Nephron progenitor cell (in vitro differentiated cells): Measurements from ENCODE around the gene HOXD3.

Source experiments
- DNase-seq: peaks from one replicate; pipeline ENCODE4 v3.0.0; 2021
- H3K27ac Mint-ChIP-seq: 2 replicates; pipeline ENCODE4 v1.8.0; 2021; ENCODE audit warnings: mild to moderate bottlenecking, moderate library complexity, mixed read lengths
- H3K27me3 Mint-ChIP-seq: 2 replicates; pipeline ENCODE4 v1.8.0; 2021; ENCODE audit warnings: mild to moderate bottlenecking, low read depth, mixed read lengths; ENCODE audit not compliant: poor library complexity
- H3K36me3 Mint-ChIP-seq: 2 replicates; pipeline ENCODE4 v1.8.0; 2021; ENCODE audit warnings: low read depth, mixed read lengths
- H3K4me1 Mint-ChIP-seq: 2 replicates; pipeline ENCODE4 v1.8.0; 2021; ENCODE audit warnings: mixed read lengths
- H3K4me3 Mint-ChIP-seq: 2 replicates; pipeline ENCODE4 v1.8.0; 2021; ENCODE audit warnings: mild to moderate bottlenecking, moderate library complexity, mixed read lengths
- H3K9me3 Mint-ChIP-seq: 2 replicates; pipeline ENCODE4 v1.8.0; 2021; ENCODE audit warnings: mild to moderate bottlenecking, moderate library complexity, mixed read lengths
- CTCF ChIP-seq: fragments of 200-600 bp; sonication (generic); IDR thresholded peaks from 2 replicates; pipeline ENCODE4 v1.5.0; 2021; ENCODE audit warnings: antibody characterized with exemption

HOXD3 gene

DNA sequence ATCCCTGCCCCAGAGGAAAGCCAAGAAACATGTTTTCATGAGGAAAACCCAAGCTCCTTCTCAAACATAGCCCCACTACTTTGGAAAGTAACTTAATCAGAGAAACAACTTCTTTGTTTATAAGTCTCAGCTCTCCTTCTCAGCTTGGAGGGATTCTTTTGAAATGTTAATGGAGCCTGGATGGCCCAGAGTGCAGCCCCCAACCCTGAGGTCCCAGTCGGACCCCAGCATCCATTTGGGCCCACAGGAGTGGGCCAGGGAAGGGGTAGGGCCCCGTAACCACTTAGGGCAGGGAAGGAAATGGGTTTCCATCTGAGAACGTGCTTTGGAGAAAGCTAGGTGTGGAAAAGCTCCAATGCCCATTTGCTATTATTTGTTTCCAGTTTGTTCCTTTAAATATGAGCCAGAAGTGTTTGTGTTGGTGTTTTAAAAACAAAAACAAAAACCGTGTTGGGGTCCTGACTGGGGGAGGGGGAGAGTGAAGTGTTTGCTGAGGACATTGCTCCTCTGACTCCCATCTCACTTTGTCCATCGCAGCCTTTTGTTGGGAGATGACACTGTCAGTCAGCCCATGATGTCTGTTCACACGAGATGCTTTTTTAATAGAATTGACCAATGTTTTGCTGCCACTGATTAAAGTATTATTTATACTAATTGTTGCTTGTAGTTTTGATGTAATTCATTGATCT is 1.6 kb upstream of the HOXD3 start:
- no peaks in the 10 kb centered on the region for H3K27me3 Mint-ChIP-seq
- H3K27ac Mint-ChIP-seq, result peak overlapping the region; percentile 99
- peak overlapping the region; percentile 88 for H3K4me3 Mint-ChIP-seq
- TF ChIP-seq CTCF, result no peak
- no peak for DNase-seq
- H3K9me3 Mint-ChIP-seq, result no peaks in the 10 kb centered on the region
- H3K36me3 Mint-ChIP-seq, result peaks cover 44% of the 10 kb centered on the region
- H3K4me1 Mint-ChIP-seq, result peaks cover 81% of the 10 kb centered on the region

DNA sequence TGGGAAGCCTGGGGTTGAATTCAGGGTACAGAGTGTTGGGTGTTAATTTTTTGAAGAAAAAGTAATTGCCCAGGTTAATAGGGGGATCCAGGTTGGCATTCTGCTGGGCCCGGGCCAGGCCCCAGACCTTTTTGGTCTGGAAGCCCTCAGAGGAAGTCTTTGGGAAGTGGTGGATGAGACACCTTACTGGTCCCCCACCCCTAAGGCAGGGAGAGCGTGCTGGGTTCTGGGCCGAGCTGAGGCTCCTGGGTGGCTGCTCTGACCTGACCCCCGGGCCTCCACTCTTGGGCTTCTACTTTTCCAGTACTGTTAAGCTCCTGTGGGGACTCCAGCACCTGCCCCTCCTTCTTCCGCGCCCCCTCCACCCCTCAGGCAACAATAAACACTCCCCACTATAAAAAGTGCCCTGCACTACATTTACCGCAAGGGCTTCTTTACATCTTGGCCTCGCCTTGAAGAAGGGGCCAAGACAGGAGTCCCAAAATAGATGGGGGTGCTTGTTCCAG is 753 bp upstream of the HOXD3 start:
- no peak for DNase-seq
- peaks cover 36% of the 10 kb centered on the region for H3K36me3 Mint-ChIP-seq
- no peaks in the 10 kb centered on the region for H3K27me3 Mint-ChIP-seq
- H3K4me1 Mint-ChIP-seq, result peaks cover 82% of the 10 kb centered on the region
- H3K9me3 Mint-ChIP-seq, result no peaks in the 10 kb centered on the region
- peak overlapping the region; percentile 99 for H3K27ac Mint-ChIP-seq
- no peak for TF ChIP-seq CTCF
- peak overlapping the region; percentile 88 for H3K4me3 Mint-ChIP-seq

GRCh38 chr2:176157499-176158185 is 535 bp downstream of the HOXD3 start:
- no peak for TF ChIP-seq CTCF
- H3K27me3 Mint-ChIP-seq, result no peaks in the 10 kb centered on the region
- peaks cover 31% of the 10 kb centered on the region for H3K36me3 Mint-ChIP-seq
- H3K4me1 Mint-ChIP-seq, result peaks cover 91% of the 10 kb centered on the region
- peak overlapping the region; percentile 86 for H3K4me3 Mint-ChIP-seq
- peak overlapping the region; percentile 98 for H3K27ac Mint-ChIP-seq
- no peaks in the 10 kb centered on the region for H3K9me3 Mint-ChIP-seq
- peak; percentile 80 for DNase-seq

DNA sequence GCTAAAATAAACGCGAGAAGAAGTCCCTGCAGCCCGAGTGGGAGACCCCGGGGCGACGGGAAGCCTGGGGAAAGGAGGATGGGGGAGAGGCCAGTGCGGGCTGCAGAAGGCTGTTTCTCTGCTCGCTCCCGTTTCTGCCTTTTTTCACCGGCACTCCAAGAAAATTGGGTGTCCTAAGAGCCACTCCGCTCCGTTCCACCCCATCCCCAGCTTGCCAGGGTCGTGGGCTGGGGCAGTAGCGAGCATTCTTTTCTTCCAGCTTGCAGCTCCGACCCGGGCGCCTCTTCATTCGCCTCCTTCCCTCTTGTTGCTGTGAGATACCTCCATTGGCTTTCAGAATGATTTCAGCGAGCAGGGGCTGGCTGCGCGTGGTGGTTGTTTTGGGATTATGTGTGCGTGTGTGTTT is 1.1 kb downstream of the HOXD3 start:
- Mint-ChIP-seq H3K36me3 (peaks cover 26% of the 10 kb centered on the region), H3K9me3 (no peaks in the 10 kb centered on the region), H3K4me3 (peak overlapping the region; percentile 86), H3K27ac (peak overlapping the region; percentile 98), H3K4me1 (peaks cover 91% of the 10 kb centered on the region), H3K27me3 (no peaks in the 10 kb centered on the region)
- no peak for TF ChIP-seq CTCF
- no peak for DNase-seq

DNA sequence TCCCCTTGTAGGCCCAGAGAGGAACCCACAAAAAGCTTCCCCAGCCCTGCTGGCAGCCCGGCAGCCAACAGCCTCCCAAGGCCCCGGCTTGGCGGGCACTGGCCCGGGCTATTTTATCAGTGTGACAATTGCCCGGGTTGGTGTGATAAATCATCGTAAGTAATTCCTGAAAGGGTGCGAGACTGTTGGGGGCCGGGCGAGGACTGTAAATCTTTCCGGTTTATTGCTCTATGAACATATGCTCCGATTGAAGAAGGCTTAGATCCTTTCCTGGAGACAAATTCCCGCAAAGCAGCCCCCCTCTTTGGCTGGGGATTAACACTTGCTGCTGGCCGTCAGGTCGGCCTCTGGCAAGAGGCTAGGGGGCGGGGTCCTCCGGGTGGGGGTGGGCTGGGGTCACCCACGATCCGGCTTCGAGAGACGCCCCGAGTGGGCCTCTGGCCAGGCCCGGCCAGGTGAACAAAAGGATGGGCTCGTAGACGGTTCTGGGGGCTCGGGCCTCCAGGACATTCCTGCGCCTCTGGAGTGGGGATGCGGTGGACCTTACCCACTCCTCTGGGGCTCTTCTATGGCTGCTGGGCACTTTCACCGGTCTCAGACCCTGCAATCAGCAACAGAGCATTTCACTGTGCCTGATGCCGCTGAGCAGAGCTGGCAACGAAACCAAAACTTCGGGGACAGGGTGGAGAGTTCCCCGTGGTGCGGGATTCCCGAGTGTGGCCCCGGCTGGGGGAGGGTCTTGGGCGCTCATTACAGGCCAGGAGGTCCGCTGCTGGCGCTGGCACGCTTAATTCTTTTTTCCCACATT is 2.0 kb downstream of the HOXD3 start:
- Mint-ChIP-seq H3K27me3 (no peaks in the 10 kb centered on the region), H3K9me3 (no peaks in the 10 kb centered on the region), H3K4me3 (peak overlapping the region; percentile 86), H3K4me1 (peaks cover 91% of the 10 kb centered on the region), H3K36me3 (peaks cover 21% of the 10 kb centered on the region), H3K27ac (peak overlapping the region; percentile 99)
- no peak for TF ChIP-seq CTCF
- peak; percentile 73 for DNase-seq
